Stimulated activated naive B cell treated with anti-CD40 and anti-IgM and Interleukin-4, amounts not matched to agents 10 μg/mL and 1 μg/mL and 100 μg/mL, for 72 hours (primary cell): ENCODE measurements around the gene OR10H2.
"Not testable (repeated sequence)": the region's sequence is repeated elsewhere in the genome, so short reads cannot be mapped to it uniquely, and the experiment has no call there.

ENCODE experiments used
- ATAC-seq, 2 donors: fragments of 150-1000 bp; cut with Tn5 transposase; replicated peaks; 2 replicates each; pipeline ENCODE4 v1.10.0; 2021; ENCODE audit warnings: moderate library complexity in 1 of 2
- DNase-seq: peaks from one replicate; pipeline ENCODE4 v3.0.0; 2021
- H3K27ac Mint-ChIP-seq: one replicate; pipeline ENCODE4 v1.8.0; 2022; ENCODE audit warnings: mild to moderate bottlenecking, mixed read lengths
- H3K27me3 Mint-ChIP-seq, 2 donors: one replicate each; pipeline ENCODE4 v1.8.0; 2022; ENCODE audit warnings: mixed read lengths in 2 of 2
- H3K36me3 Mint-ChIP-seq, 2 donors: one replicate each; pipeline ENCODE4 v1.8.0; 2022; ENCODE audit warnings: mixed read lengths in 2 of 2, mild to moderate bottlenecking in 1 of 2
- H3K4me1 Mint-ChIP-seq, 2 donors: one replicate each; pipeline ENCODE4 v1.8.0; 2022; ENCODE audit warnings: mixed read lengths in 2 of 2, mild to moderate bottlenecking in 1 of 2
- H3K4me3 Mint-ChIP-seq, 2 donors: one replicate each; pipeline ENCODE4 v1.8.0; 2022; ENCODE audit warnings: mild to moderate bottlenecking in 2 of 2, mixed read lengths in 2 of 2, moderate library complexity in 1 of 2
- H3K9me3 Mint-ChIP-seq, 2 donors: one replicate each; pipeline ENCODE4 v1.8.0; 2022; ENCODE audit warnings: mixed read lengths in 2 of 2, mild to moderate bottlenecking in 1 of 2

The OR10H2 gene

DNA sequence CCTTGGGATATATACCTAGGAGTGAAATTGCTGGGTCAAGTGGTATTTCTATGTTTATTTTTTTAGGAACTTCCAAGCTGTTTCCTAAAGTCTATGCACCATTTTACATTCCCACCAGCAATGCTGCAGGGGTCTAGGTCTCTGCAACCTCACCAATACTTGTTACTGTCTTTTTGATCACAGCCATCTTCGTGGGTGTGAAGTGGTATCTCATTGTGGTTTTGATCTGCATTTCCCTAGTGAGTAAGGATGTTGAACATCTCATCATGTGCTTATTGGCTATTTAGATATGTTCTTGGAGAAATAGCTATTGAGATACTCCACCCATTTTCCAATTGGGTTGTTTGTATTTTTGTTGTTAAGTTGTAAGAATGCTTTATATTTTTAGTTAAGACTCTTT, 2.7 kb downstream of the OR10H2 start:
- H3K9me3 Mint-ChIP-seq: no peaks in the 10 kb centered on the region
- ATAC-seq (no peak), DNase-seq (no peak)
- H3K27me3 Mint-ChIP-seq: peaks cover 54 to 66% of the 10 kb centered on the region in 2 donors
- no peaks in the 10 kb centered on the region for H3K4me1 Mint-ChIP-seq
- H3K27ac Mint-ChIP-seq: no peak overlapping the region
- no peak overlapping the region for H3K4me3 Mint-ChIP-seq
- H3K36me3 Mint-ChIP-seq: no peaks in the 10 kb centered on the region

DNA sequence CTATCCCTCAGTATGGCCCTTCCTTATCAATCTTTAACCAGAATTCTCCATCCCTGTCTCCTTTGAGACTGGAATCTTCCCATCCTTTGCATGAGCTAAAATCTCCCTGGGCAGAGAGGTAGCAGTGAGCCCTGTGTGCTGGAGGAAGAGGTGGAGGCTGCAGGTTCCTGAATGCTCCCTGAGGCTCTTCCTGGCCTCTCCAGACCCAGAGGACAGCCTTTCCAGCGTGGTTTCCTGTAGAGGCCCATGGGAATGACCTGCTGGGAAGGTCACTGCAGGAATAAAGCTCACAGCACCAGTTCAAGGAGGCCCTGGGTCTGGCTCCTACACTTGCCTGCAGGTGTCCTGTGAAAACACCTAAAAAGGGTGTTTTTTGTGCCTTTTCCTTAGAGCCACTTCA, 4.6 kb downstream of the OR10H2 start:
- no peaks in the 10 kb centered on the region for H3K4me1 Mint-ChIP-seq
- H3K36me3 Mint-ChIP-seq: no peaks in the 10 kb centered on the region
- DNase-seq (no peak), ATAC-seq (no peak)
- H3K9me3 Mint-ChIP-seq: no peaks in the 10 kb centered on the region
- H3K4me3 Mint-ChIP-seq: no peak overlapping the region
- peaks cover 42 to 53% of the 10 kb centered on the region in 2 donors for H3K27me3 Mint-ChIP-seq
- no peak overlapping the region for H3K27ac Mint-ChIP-seq

DNA sequence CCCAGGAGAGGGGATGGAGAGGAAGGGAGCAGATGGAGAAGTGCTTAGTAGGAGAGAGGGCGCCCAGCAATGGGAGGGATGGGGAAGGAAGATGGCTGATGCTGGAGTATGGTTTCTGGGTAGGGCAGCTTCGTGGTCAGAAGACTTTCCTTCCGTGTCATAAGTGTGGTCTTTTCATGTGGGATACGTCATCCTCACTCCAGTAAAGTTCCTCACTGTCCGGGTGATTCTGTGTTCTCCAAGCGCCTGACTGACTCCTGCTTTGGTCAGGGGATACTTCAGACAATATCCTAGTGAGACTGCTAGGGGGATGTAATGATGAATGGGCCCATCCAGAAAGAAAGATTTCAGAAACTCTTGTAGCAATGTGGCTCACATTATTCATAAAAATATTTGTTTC, 6.1 kb downstream of the OR10H2 start:
- no peak overlapping the region for H3K27ac Mint-ChIP-seq
- no peaks in the 10 kb centered on the region for H3K36me3 Mint-ChIP-seq
- H3K9me3 Mint-ChIP-seq: no peaks in the 10 kb centered on the region
- ATAC-seq (no peak), DNase-seq (no peak)
- no peak overlapping the region for H3K4me3 Mint-ChIP-seq
- no peaks in the 10 kb centered on the region for H3K4me1 Mint-ChIP-seq
- H3K27me3 Mint-ChIP-seq: peaks cover 31 to 38% of the 10 kb centered on the region in 2 donors

DNA sequence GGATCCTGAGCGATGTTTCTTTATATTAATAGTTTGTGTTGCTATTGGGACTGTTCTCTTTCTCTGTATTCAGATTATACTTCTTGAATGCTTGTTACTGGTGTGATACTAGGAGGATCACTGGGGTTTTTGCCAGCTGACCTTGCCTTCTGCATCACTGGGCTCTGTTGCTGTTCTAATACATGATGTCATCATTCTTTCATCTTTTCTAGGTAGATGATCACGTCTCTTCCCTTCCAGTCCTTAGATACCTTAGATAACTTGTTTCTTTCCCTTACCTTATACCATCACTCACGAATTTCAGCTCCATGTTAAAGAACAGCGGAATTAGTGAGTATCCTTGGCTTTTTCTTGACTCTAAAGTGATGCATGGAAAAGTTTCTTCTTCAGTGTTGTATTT, 9.9 kb downstream of the OR10H2 start, which contains the start of gene OR10H3:
OR10H3 (plus strand) TSS at position 264 of the 400 bp plus-strand sequence. CDS start 3,408 bp downstream, outside the sequence.
- peaks cover 35 to 36% of the 10 kb centered on the region in 2 donors for H3K27me3 Mint-ChIP-seq
- H3K4me3 Mint-ChIP-seq: no peak within 1 kb of the TSS
- H3K9me3 Mint-ChIP-seq: peaks cover 13% of the 10 kb centered on the region in 2 donors
- ATAC-seq: no peak
- H3K27ac Mint-ChIP-seq: no peak within 1 kb of the TSS
- H3K4me1 Mint-ChIP-seq: no peaks in the 10 kb centered on the region
- DNase-seq: no peak
- peaks cover 0 to 5% of the 10 kb centered on the region in 2 donors for H3K36me3 Mint-ChIP-seq

DNA sequence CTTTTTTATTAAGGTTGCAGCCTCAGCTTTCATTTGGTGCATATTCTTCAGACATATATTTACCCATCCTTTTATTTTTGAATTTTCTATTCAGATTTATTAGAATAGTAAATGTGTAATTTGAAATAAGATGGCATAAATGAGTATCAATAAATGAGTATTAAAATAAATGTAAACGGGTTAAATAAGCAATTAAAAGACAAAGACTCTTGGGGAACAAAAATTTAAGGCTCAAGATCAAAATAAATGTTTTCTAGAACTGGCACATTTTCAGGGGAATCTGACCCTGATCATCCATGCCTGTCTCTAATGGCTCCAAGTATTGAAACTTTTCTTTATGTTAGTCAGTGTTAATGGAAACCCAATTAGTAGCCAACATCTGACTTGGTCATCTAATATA, 13.0 kb downstream of the OR10H2 start:
- H3K27me3 Mint-ChIP-seq: peaks cover 26 to 31% of the 10 kb centered on the region in 2 donors

DNA sequence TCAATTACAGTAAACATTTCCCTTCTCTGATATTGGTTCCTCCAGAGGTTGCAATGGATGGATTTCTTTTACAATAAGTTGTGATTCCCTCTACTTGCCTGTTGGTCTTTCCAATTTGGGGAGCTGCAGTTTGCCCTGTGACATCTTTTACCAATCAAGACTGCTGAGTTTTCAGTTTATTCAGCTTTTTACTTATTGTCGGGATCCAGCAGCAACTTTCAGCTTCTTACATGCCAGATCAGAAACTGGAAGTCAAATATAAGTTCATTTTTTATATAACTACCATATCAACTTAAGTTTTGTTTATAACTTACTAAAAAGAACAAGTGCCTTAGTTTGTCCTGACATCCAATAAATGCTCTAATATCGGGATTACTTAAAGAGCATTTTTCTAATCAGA, 20.4 kb downstream of the OR10H2 start:
- Mint-ChIP-seq H3K4me1 (no peaks in the 10 kb centered on the region), H3K4me3 (no peak overlapping the region), H3K9me3 (peaks cover 0 to 1% of the 10 kb centered on the region in 2 donors), H3K27me3 (peaks cover 35 to 50% of the 10 kb centered on the region in 2 donors), H3K36me3 (peaks cover 0 to 2% of the 10 kb centered on the region in 2 donors), H3K27ac (no peak overlapping the region)
- ATAC-seq (no peak), DNase-seq (no peak)

More for the DNA sequence above, 13.0 kb downstream of the OR10H2 start:
- Mint-ChIP-seq H3K9me3 (peaks cover 13% of the 10 kb centered on the region in 2 donors), H3K4me3 (no peak overlapping the region), H3K4me1 (no peaks in the 10 kb centered on the region), H3K27ac (no peak overlapping the region), H3K36me3 (peaks cover 0 to 5% of the 10 kb centered on the region in 2 donors)
- DNase-seq: no peak
- no peak for ATAC-seq

DNA sequence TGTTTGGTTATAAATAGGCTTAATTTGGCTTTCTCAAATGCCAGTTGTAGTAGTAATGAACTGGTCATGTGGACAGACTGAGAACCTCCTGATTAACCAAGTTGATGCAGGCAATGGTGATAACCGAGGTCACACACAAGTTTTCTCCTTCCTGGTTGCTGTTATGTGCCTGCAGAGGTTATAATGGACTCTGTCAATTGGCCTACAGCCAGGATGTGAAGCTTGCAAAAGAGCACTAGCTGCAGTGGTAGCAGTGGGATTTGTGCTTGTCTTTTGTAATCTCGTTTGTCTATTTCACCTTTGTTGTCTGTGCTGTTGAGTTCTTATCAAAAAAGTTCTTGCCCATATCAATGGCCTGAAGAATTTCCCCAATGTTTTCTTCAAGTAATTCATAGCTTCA, 30.6 kb downstream of the OR10H2 start:
- Mint-ChIP-seq H3K9me3 (peaks cover 0 to 3% of the 10 kb centered on the region in 2 donors), H3K4me1 (no peaks in the 10 kb centered on the region), H3K27ac (no peak overlapping the region), H3K27me3 (peaks cover 76 to 82% of the 10 kb centered on the region in 2 donors), H3K36me3 (peaks cover 0 to 2% of the 10 kb centered on the region in 2 donors), H3K4me3 (no peak overlapping the region)
- ATAC-seq (no peak), DNase-seq (no peak)

DNA sequence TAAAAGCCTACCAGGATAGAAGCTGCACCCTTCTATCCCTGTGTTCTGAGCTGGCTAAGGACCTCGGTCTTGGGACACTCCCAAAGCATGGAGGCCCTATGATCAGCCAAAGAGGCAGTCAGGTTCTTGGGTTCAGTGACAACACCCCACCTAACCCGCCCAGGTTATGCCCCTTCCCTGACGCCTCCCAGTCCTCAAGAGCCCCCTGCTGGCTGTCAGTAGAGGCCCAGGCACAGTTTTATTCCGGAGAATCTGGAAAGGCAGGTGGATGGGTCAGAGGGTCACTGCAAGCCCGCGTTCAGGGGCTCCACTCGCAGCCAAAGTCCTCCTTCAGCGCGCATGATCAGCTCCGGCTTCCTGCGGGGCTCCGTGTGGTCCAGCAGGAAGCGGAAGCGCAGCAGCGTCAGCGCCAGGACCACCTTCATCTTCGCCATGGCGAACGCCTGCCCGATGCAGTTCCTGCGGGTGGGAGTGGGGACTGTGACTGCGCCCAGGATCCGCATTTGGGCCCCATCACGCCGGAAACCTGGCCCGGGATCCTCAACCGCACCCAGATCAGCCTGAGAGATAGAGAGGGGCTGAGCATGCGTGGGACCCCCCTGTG, 32.2 kb downstream of the OR10H2 start:
- peaks cover 0 to 2% of the 10 kb centered on the region in 2 donors for H3K36me3 Mint-ChIP-seq
- DNase-seq: no peak

DNA sequence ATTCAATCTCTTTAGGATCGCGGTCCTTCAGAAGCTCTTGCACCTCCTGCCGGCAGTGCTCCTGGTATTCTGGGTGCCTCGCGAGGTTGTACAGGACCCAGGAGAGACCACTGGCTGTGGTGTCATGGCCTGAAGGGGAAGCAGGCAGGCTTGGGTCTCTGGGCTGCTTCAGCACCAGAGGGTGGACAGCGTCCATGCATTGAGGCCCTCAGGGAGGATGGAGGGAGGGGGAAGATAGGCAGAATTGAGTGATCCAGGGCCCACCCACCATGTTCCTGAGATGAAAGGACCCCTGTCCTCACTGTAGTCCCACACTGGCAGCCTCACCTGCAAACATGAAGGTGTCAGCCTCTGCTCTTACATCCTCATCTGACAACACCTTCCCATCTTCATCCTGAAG, 41.8 kb downstream of the OR10H2 start:
- Mint-ChIP-seq H3K4me1 (no peaks in the 10 kb centered on the region), H3K27me3 (peaks cover 62% of the 10 kb centered on the region in 2 donors), H3K4me3 (no peak overlapping the region), H3K9me3 (peaks cover 0 to 1% of the 10 kb centered on the region in 2 donors), H3K27ac (no peak overlapping the region), H3K36me3 (no peaks in the 10 kb centered on the region)
- no peak for ATAC-seq
- DNase-seq: no peak

More for the DNA sequence above, 32.2 kb downstream of the OR10H2 start:
- no peak for ATAC-seq
- Mint-ChIP-seq H3K27me3 (peaks cover 70 to 76% of the 10 kb centered on the region in 2 donors), H3K9me3 (peaks cover 0 to 7% of the 10 kb centered on the region in 2 donors), H3K27ac (no peak overlapping the region), H3K4me1 (no peaks in the 10 kb centered on the region), H3K4me3 (no peak overlapping the region)

DNA sequence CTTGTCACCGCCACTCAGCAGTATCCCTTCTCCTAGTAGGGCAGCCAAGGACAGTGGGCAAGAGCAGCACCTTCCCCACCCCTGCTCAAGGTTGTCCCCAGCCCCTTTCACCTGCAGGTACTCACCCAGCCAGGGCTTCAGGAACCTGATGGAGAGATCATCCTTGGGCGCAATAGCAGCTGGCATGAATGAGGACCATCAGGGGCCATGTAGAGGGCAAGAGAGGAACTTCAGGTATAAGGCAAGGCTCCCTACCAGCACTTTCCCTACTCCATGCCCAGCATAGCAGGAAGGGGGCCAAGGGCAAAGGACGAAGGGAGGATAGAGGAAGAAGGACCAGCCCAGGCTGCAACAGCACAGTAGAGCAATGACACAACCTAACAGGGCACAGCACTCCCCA, 46.3 kb downstream of the OR10H2 start:
- peaks cover 75 to 77% of the 10 kb centered on the region in 2 donors for H3K27me3 Mint-ChIP-seq
- not testable (repeated sequence) for H3K27ac Mint-ChIP-seq, H3K4me3 Mint-ChIP-seq, H3K4me1 Mint-ChIP-seq, H3K36me3 Mint-ChIP-seq, ATAC-seq, H3K9me3 Mint-ChIP-seq, DNase-seq

DNA sequence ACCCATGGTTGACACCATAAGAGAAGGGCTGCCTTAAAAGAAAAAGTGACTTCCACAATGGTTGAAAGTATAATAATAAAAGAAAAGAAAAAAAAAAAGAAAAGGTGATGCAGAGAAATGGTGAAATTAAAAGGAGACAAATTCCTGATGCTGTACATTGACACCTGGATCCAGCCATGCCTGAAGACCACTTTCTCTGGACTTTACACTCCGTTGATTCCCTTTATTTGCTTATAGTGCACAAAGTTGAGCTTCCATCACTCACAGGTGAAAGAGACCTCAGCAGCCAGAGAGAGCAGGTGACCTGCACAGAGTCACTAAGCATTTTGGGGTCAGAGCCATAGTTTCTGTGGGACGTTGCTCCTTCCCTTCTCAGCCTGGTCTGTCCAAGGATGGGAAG, 47.4 kb downstream of the OR10H2 start:
- ATAC-seq (no peak), DNase-seq (no peak)
- Mint-ChIP-seq H3K9me3 (no peaks in the 10 kb centered on the region), H3K4me1 (no peaks in the 10 kb centered on the region), H3K27me3 (peaks cover 66 to 74% of the 10 kb centered on the region in 2 donors), H3K4me3 (no peak overlapping the region), H3K36me3 (no peaks in the 10 kb centered on the region), H3K27ac (no peak overlapping the region)

DNA sequence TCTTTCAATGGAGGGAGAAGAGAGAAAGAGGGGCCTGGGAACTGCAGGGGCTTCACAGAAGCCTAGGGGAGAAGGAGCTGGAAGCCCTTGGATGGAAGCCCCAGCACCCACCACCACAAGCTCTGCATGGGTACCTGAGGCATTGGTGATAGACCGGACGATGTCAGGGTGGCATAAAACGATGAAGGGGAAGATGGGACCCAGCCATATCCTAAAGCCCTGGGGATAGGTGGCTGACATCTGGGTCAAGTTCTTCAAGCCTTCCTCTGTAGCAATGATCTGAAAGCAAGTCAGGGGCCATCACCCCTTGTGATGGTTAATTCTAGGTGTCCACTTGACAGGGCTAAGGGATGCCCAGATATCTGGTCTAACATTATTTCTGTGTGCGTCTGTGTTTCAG, 48.4 kb downstream of the OR10H2 start:
- ATAC-seq (no peak), DNase-seq (no peak)
- H3K4me1 Mint-ChIP-seq: no peaks in the 10 kb centered on the region
- H3K9me3 Mint-ChIP-seq: no peaks in the 10 kb centered on the region
- no peak overlapping the region for H3K4me3 Mint-ChIP-seq
- no peak overlapping the region for H3K27ac Mint-ChIP-seq
- no peaks in the 10 kb centered on the region for H3K36me3 Mint-ChIP-seq
- peaks cover 58 to 67% of the 10 kb centered on the region in 2 donors for H3K27me3 Mint-ChIP-seq

DNA sequence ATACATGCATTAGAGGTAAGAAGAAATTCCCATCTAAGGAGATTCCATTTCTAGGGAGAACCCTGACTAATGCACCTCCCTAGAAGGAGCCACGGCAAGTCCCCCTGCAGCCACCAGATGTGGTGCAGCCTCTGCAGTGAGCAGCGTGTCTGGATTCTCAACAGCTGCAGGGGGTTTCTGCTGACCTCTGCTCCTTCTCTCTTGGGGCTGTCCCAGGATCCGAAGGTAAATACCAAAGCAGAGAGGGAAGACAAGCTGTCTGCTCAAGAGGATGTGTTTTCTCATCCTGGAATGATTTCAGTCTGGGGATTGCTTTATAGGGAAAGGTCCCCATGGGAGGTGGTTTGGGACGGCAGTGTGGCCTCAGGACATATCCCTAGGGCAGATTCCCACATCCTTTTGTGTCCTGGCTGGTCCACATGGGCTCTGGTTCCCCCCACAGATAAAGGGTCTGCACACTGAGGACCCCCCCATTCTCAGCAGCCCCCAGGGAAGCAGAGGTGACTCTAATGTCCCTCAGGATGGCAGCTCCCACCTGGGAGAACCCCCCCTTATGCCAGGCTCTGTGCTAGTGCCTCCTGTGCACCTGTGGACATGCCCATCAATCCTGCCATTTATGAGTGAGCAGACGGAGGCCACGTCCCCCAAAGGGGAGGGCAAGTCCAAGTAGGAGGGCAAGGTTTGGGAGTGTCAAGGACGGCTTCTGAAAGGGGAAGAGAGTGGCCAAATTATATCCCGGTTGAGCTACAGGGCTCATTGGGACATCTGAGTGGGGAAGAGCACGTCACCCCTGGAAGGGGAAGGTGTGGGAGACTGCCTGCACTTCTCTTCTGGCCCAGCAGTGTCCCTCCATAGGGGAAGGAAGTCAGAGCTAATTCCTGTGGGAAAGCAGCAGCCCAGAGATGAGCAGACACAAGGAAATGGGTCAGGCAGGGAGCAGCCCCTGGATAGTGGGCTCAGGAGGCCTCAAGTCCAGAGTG, 49.5 kb downstream of the OR10H2 start:
- DNase-seq: no peak
- no peaks in the 10 kb centered on the region for H3K4me1 Mint-ChIP-seq
- ATAC-seq: no peak
- no peaks in the 10 kb centered on the region for H3K9me3 Mint-ChIP-seq
- H3K4me3 Mint-ChIP-seq: no peak overlapping the region
- H3K27ac Mint-ChIP-seq: no peak overlapping the region
- H3K27me3 Mint-ChIP-seq: peaks cover 52 to 57% of the 10 kb centered on the region in 2 donors
- no peaks in the 10 kb centered on the region for H3K36me3 Mint-ChIP-seq
